Measurements from ENCODE around the gene WDR82.
A peak's percentile ranks its signal among the peaks of the same experiment; 100 is the strongest.

DNA sequence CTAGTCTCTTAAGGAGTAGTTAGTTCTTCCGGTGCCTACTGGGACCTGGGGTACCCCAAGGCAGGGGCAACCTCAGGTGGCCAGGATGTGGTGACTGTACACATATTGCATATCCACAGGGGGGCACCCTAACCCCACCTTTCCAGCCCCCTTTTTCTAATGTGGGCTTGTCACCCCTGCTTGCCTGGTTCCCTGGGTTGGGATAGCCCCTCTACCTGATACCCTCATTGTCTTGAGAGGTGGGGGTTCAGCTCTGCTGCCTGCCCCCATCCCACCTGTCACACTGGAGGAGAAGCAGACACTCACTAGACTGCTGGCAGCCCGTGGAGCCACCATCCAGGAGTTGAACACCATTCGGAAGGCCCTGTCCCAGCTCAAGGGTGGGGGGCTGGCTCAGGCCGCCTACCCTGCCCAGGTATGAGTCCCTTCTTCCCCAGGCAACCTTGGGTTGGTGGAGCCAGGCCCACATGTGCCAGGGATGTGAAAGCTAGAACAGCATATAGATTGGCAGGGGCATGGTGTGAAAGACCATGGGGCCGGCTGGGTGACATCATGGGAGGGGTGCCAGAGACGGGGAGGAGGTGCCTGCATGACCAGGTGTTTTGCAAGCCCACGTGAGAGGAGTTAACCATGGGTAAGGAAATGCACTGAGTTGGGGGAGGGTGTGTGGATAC lies 13.2 kb upstream of the WDR82 start:
- TF ChIP-seq POLR2AphosphoS5 (IDR thresholded peaks at IDR 0.05), result no peak
- TF ChIP-seq CTCF (IDR thresholded peaks at IDR 0.05), result peak in 2 of 3 donors; percentile 11 to 14
- TF ChIP-seq POLR2A (IDR thresholded peaks at IDR 0.05), result no peak
